Naive thymus-derived CD8-positive, alpha-beta T cell (primary cell): Measurements from ENCODE around the gene FAM43A. TPM values are rescaled to one million over a fixed set of nuclear protein-coding genes. Genes with fewer than 3 reads are reported as not detected.
A peak's percentile ranks its signal among the peaks of the same experiment; 100 is the strongest.

Source experiments
- ATAC-seq, 2 donors: fragments of 150-1000 bp; cut with Tn5 transposase in 1 of 2; sonication (Bioruptor Pico), chemical (Tn5 transposase) in 1 of 2; 1 replicate in 1 of 2; 2 replicates in 1 of 2; pipeline ENCODE4 v1.10.0; 2021; ENCODE audit warnings: mild to moderate bottlenecking in 2 of 2, moderate library complexity in 2 of 2
- POLR2A ChIA-PET: fragments of 350-600 bp; sonication (Branson Sonifier 250); formaldehyde crosslinking; loops from one replicate; lab custom pipeline; 2021; ENCODE audit warnings: antibody characterized with exemption; lab: Charles Lee
- DNase-seq, 10 donors: peaks; one replicate each; pipeline versions ENCODE4 v3.0.0 to v3.0.0-alpha.2; 2020 to 2022
- H3K27ac Mint-ChIP-seq, 10 donors: one replicate each; pipeline ENCODE4 v1.8.0; 2020 to 2022; ENCODE audit warnings: mild to moderate bottlenecking in 10 of 10, mixed read lengths in 10 of 10, moderate library complexity in 4 of 10, inconsistent platforms in 1 of 10
- H3K27me3 Mint-ChIP-seq, 5 donors: one replicate each; pipeline ENCODE4 v1.8.0; 2021 to 2022; ENCODE audit warnings: mixed read lengths in 5 of 5
- H3K36me3 Mint-ChIP-seq, 3 donors: one replicate each; pipeline ENCODE4 v1.8.0; 2020 to 2022; ENCODE audit warnings: mixed read lengths in 3 of 3, mild to moderate bottlenecking in 2 of 3, inconsistent platforms in 1 of 3
- H3K4me1 Mint-ChIP-seq, 4 donors: one replicate each; pipeline ENCODE4 v1.8.0; 2021 to 2022; ENCODE audit warnings: mixed read lengths in 4 of 4
- H3K4me3 Mint-ChIP-seq, 10 donors: one replicate each; pipeline ENCODE4 v1.8.0; 2020 to 2022; ENCODE audit warnings: mild to moderate bottlenecking in 10 of 10, mixed read lengths in 10 of 10, moderate library complexity in 6 of 10, inconsistent platforms in 1 of 10
- H3K9me3 Mint-ChIP-seq, 9 donors: one replicate each; pipeline ENCODE4 v1.8.0; 2020 to 2022; ENCODE audit warnings: mixed read lengths in 9 of 9, mild to moderate bottlenecking in 3 of 9, inconsistent platforms in 1 of 9, moderate library complexity in 1 of 9
- polyA plus RNA-seq, 3 donors: library from polyadenylated mRNA; unstranded; fragments of 300-500 nt; fragmentation: Illumina TruSeq; gene quantifications; one replicate each; pipeline ENCODE4 v1.2.3, GENCODE V29; 2021
- total RNA-seq, 8 experiments: library from RNA in 2 of 8; stranded (reverse) in 2 of 8; gene quantifications; one replicate each; pipeline ENCODE4 v1.2.3 and lab custom pipeline; 2021 to 2026

The FAM43A gene
- total RNA-seq (1 to 10 TPM; 3.5 to 3.8 TPM), polyA plus RNA-seq (1 to 10 TPM in 1 of 3 donors, under 1 TPM in 2; 0.40 to 1.1 (median 0.53) TPM), total RNA-seq (lab: John Stamatoyannopoulos, UW) (0.49 to 12.3 (median 2.7) reads per million in 6 experiments)

GRCh38 chr3:194685718-194686413 lies at the start of gene FAM43A:
FAM43A (plus strand) TSS chr3:194685883; CDS start chr3:194686827, 944 bp downstream.
- Mint-ChIP-seq H3K4me1 (peaks cover 26 to 65% (median 50%) of the 10 kb centered on the region in 4 donors), H3K36me3 (no peaks in the 10 kb centered on the region), H3K4me3 (peak within 1 kb of the TSS; percentile 81 to 97 (median 91)), H3K9me3 (no peaks in the 10 kb centered on the region), H3K27me3 (peaks cover 0 to 43% (median 4%) of the 10 kb centered on the region in 5 donors), H3K27ac (peak within 1 kb of the TSS in 7 of 10 donors; percentile 21 to 84 (median 77))
- DNase-seq (peak; percentile 21 to 80 (median 42)), ATAC-seq (peak; percentile 36 to 52)
- POLR2A ChIA-PET = interaction anchor here (1.5 to 3.5 kb wide), 5 partner anchors 11 to 585 kb away, joined by 4 to 31 read pairs (median 10); partner anchors contain the start of genes LSG1 and XXYLT1

- Mint-ChIP-seq H3K9me3 (no peaks in the 10 kb centered on the region), H3K27ac (peak overlapping the region in 6 of 10 donors; percentile 6 to 74 (median 43)), H3K4me1 (peaks cover 10 to 34% (median 14%) of the 10 kb centered on the region in 4 donors), H3K27me3 (no peaks in the 10 kb centered on the region), H3K4me3 (no peak overlapping the region), H3K36me3 (peaks cover 1 to 27% (median 15%) of the 10 kb centered on the region in 3 donors)
- ATAC-seq = no peak
- no peak for DNase-seq
- POLR2A ChIA-PET = no interaction called here
These were observed 48.6 kb upstream of the FAM43A start for GRCh38 chr3:194637066-194637465.

GRCh38 chr3:194637541-194638400 lies 47.9 kb upstream of the FAM43A start:
- Mint-ChIP-seq H3K9me3 (no peaks in the 10 kb centered on the region), H3K36me3 (peaks cover 6 to 33% (median 18%) of the 10 kb centered on the region in 3 donors), H3K27me3 (no peaks in the 10 kb centered on the region), H3K4me3 (no peak overlapping the region), H3K27ac (peak overlapping the region in 6 of 10 donors; percentile 6 to 67 (median 46)), H3K4me1 (peaks cover 10 to 29% (median 11%) of the 10 kb centered on the region in 4 donors)
- DNase-seq = no peak
- no peak for ATAC-seq
- POLR2A ChIA-PET = interaction anchor here (0.7 kb wide), 1 partner anchor 779 kb away, joined by 3 read pairs; no protein-coding TSS in a partner anchor

GRCh38 chr3:194638991-194639605 lies 46.6 kb upstream of the FAM43A start:
- H3K4me3 Mint-ChIP-seq = no peak overlapping the region
- POLR2A ChIA-PET = interaction anchor here (0.7 kb wide), 1 partner anchor 671 kb away, joined by 3 read pairs; no protein-coding TSS in a partner anchor

GRCh38 chr3:194640829-194641228 lies 44.9 kb upstream of the FAM43A start:
- H3K4me1 Mint-ChIP-seq = peaks cover 9 to 22% (median 10%) of the 10 kb centered on the region in 4 donors
- peak overlapping the region in 1 of 10 donors; percentile 58 for H3K4me3 Mint-ChIP-seq
- no peaks in the 10 kb centered on the region for H3K27me3 Mint-ChIP-seq
- DNase-seq = peak in 9 of 10 donors; percentile 13 to 76 (median 45)
- H3K9me3 Mint-ChIP-seq = no peaks in the 10 kb centered on the region
- peak; percentile 88 to 94 for ATAC-seq
- POLR2A ChIA-PET = no interaction called here
- peak overlapping the region in 3 of 10 donors; percentile 39 to 86 (median 55) for H3K27ac Mint-ChIP-seq
- H3K36me3 Mint-ChIP-seq = peaks cover 11 to 62% (median 32%) of the 10 kb centered on the region in 3 donors

More at GRCh38 chr3:194638991-194639605, 46.6 kb upstream of the FAM43A start:
- Mint-ChIP-seq H3K27me3 (no peaks in the 10 kb centered on the region), H3K4me1 (peaks cover 10 to 24% (median 10%) of the 10 kb centered on the region in 4 donors), H3K27ac (peak overlapping the region in 3 of 10 donors; percentile 47 to 78 (median 72)), H3K36me3 (peaks cover 6 to 46% (median 22%) of the 10 kb centered on the region in 3 donors), H3K9me3 (no peaks in the 10 kb centered on the region)
- ATAC-seq = no peak
- no peak for DNase-seq

GRCh38 chr3:194642769-194643168 lies 42.9 kb upstream of the FAM43A start:
- Mint-ChIP-seq H3K4me1 (peaks cover 9 to 18% (median 10%) of the 10 kb centered on the region in 4 donors), H3K4me3 (no peak overlapping the region), H3K9me3 (no peaks in the 10 kb centered on the region), H3K27me3 (no peaks in the 10 kb centered on the region), H3K36me3 (peaks cover 11 to 79% (median 35%) of the 10 kb centered on the region in 3 donors), H3K27ac (no peak overlapping the region)
- no peak for ATAC-seq
- POLR2A ChIA-PET = interaction anchor here (0.7 to 1.3 kb wide), 2 partner anchors 9 to 76 kb away, joined by 3 read pairs; no protein-coding TSS in a partner anchor
- no peak for DNase-seq

GRCh38 chr3:194647747-194648146 lies 37.9 kb upstream of the FAM43A start:
- POLR2A ChIA-PET = no interaction called here
- no peaks in the 10 kb centered on the region for H3K9me3 Mint-ChIP-seq
- H3K36me3 Mint-ChIP-seq = peaks cover 6 to 94% (median 42%) of the 10 kb centered on the region in 3 donors
- H3K27ac Mint-ChIP-seq = peak overlapping the region in 3 of 10 donors; percentile 4 to 63 (median 28)
- H3K27me3 Mint-ChIP-seq = no peaks in the 10 kb centered on the region
- H3K4me1 Mint-ChIP-seq = no peaks in the 10 kb centered on the region
- no peak overlapping the region for H3K4me3 Mint-ChIP-seq
- DNase-seq = no peak
- ATAC-seq = no peak

GRCh38 chr3:194654443-194654842 lies 31.2 kb upstream of the FAM43A start:
- no peaks in the 10 kb centered on the region for H3K27me3 Mint-ChIP-seq
- H3K27ac Mint-ChIP-seq = no peak overlapping the region
- ATAC-seq = no peak
- POLR2A ChIA-PET = no interaction called here
- no peak overlapping the region for H3K4me3 Mint-ChIP-seq
- DNase-seq = no peak
- peaks cover 8 to 95% (median 48%) of the 10 kb centered on the region in 3 donors for H3K36me3 Mint-ChIP-seq
- H3K4me1 Mint-ChIP-seq = peaks cover 3 to 8% (median 4%) of the 10 kb centered on the region in 4 donors
- no peaks in the 10 kb centered on the region for H3K9me3 Mint-ChIP-seq

GRCh38 chr3:194657439-194657838 lies 28.2 kb upstream of the FAM43A start:
- Mint-ChIP-seq H3K27me3 (no peaks in the 10 kb centered on the region), H3K4me3 (no peak overlapping the region), H3K4me1 (peaks cover 8 to 22% (median 20%) of the 10 kb centered on the region in 4 donors), H3K9me3 (no peaks in the 10 kb centered on the region), H3K36me3 (peaks cover 8 to 85% (median 30%) of the 10 kb centered on the region in 3 donors), H3K27ac (peak overlapping the region in 1 of 10 donors; percentile 27)
- ATAC-seq (no peak), DNase-seq (no peak)
- POLR2A ChIA-PET = no interaction called here

GRCh38 chr3:194658477-194659242 lies 27.0 kb upstream of the FAM43A start:
- Mint-ChIP-seq H3K4me1 (peaks cover 8 to 27% (median 20%) of the 10 kb centered on the region in 4 donors), H3K36me3 (peaks cover 8 to 79% (median 24%) of the 10 kb centered on the region in 3 donors), H3K9me3 (no peaks in the 10 kb centered on the region), H3K27ac (no peak overlapping the region), H3K4me3 (no peak overlapping the region), H3K27me3 (no peaks in the 10 kb centered on the region)
- ATAC-seq = no peak
- POLR2A ChIA-PET = no interaction called here
- DNase-seq = no peak

GRCh38 chr3:194659778-194660177 lies 25.9 kb upstream of the FAM43A start:
- POLR2A ChIA-PET = no interaction called here
- H3K4me1 Mint-ChIP-seq = peaks cover 4 to 27% (median 14%) of the 10 kb centered on the region in 4 donors
- ATAC-seq (no peak), DNase-seq (no peak)
- no peak overlapping the region for H3K27ac Mint-ChIP-seq
- no peaks in the 10 kb centered on the region for H3K9me3 Mint-ChIP-seq
- no peak overlapping the region for H3K4me3 Mint-ChIP-seq
- H3K27me3 Mint-ChIP-seq = no peaks in the 10 kb centered on the region
- peaks cover under 1 to 79% (median 24%) of the 10 kb centered on the region in 3 donors for H3K36me3 Mint-ChIP-seq
